SK-N-SH (cell line): ENCODE results near the gene SDCCAG8.

Source experiments
- JUND ChIP-seq: IDR thresholded peaks from 2 replicates; pipeline ENCODE4 v1.4.0; 2012
- MXI1 ChIP-seq: IDR thresholded peaks from 2 replicates; pipeline ENCODE4 v1.6.1; 2012; ENCODE audit warnings: mild to moderate bottlenecking, low read depth, low read length, improper control_type of control experiment
- POLR2AphosphoS5 ChIP-seq: IDR thresholded peaks from 2 replicates; pipeline ENCODE4 v1.6.1; 2012; ENCODE audit warnings: low read depth, low read length
- REST ChIP-seq: IDR thresholded peaks from 2 replicates; pipeline ENCODE4 v1.6.1; 2012; ENCODE audit warnings: mild to moderate bottlenecking, low read depth, low read length, moderate library complexity
- SIN3A ChIP-seq: IDR thresholded peaks from 2 replicates; pipeline ENCODE4 v1.6.1; 2012; ENCODE audit warnings: low read depth, mild to moderate bottlenecking, low read length, moderate library complexity, borderline replicate concordance
- YY1 ChIP-seq: IDR thresholded peaks from 2 replicates; pipeline ENCODE4 v1.4.0; 2012; ENCODE audit warnings: low read depth, mild to moderate bottlenecking
- TF ChIP-seq, protein P1 (sequence below): fragments of 200-600 bp; sonication (generic); IDR thresholded peaks from 2 replicates; pipeline ENCODE4 v1.6.1; 2017; ENCODE audit warnings: antibody characterized with exemption, mild to moderate bottlenecking, moderate library complexity

GRCh38 chr1:243378669-243379068, 122.8 kb downstream of the SDCCAG8 start:
- TF ChIP-seq, protein P1, sequence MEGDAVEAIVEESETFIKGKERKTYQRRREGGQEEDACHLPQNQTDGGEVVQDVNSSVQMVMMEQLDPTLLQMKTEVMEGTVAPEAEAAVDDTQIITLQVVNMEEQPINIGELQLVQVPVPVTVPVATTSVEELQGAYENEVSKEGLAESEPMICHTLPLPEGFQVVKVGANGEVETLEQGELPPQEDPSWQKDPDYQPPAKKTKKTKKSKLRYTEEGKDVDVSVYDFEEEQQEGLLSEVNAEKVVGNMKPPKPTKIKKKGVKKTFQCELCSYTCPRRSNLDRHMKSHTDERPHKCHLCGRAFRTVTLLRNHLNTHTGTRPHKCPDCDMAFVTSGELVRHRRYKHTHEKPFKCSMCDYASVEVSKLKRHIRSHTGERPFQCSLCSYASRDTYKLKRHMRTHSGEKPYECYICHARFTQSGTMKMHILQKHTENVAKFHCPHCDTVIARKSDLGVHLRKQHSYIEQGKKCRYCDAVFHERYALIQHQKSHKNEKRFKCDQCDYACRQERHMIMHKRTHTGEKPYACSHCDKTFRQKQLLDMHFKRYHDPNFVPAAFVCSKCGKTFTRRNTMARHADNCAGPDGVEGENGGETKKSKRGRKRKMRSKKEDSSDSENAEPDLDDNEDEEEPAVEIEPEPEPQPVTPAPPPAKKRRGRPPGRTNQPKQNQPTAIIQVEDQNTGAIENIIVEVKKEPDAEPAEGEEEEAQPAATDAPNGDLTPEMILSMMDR: no peak
- TF ChIP-seq YY1 (no peak), MXI1 (no peak), JUND (no peak), POLR2AphosphoS5 (no peak), REST (no peak), SIN3A (no peak)
